Right cardiac atrium (tissue), 5 donors: ENCODE data around the gene IGF2BP3. TPM values are rescaled to one million over a fixed set of nuclear protein-coding genes. Genes with fewer than 3 reads are reported as not detected.

Source experiments
- ATAC-seq, 2 donors: fragments of 200-7000 bp; cut with Tn5 transposase; one replicate each; pipeline versions ENCODE4 v1.8.0 to v1.9.1; 2020; ENCODE audit warnings: moderate library complexity in 2 of 2, mild to moderate bottlenecking in 1 of 2
- DNase-seq, 3 donors: peaks; one replicate each; pipeline ENCODE4 v3.0.0-alpha.2; 2020
- H3K27ac ChIP-seq: one replicate; pipeline ENCODE4 v1.5.1; 2013; ENCODE audit warnings: mild to moderate bottlenecking, low read length, control low read depth, moderate library complexity
- H3K27me3 ChIP-seq: one replicate; pipeline ENCODE4 v1.6.1; 2013; ENCODE audit not compliant: control insufficient read depth, insufficient read depth
- H3K4me1 ChIP-seq: one replicate; pipeline ENCODE4 v1.6.1; 2013; ENCODE audit warnings: low read length; ENCODE audit not compliant: control insufficient read depth, insufficient read depth
- H3K4me3 ChIP-seq: one replicate; pipeline ENCODE4 v1.5.1; 2013; ENCODE audit warnings: low read length, control low read depth
- H3K9me3 ChIP-seq: one replicate; pipeline ENCODE4 v1.6.1; 2013; ENCODE audit warnings: low read length; ENCODE audit not compliant: control insufficient read depth
- WGBS: extraction: QIAGEN DNeasy Blood & Tissue Kit; methylation state at CpG from one replicate; pipeline ENCODE4 v1.1.7; 2013; 5-methylcytosine and 5-hydroxymethylcytosine counted together
- intact Hi-C, 4 donors: fragments of 100-400 bp; cut with DNase I; formaldehyde crosslinking; loops; one replicate each; pipeline versions ENCODE4 v1.11.0 to v1.14.0; 2022 to 2023
- polyA plus RNA-seq: library from polyadenylated mRNA; stranded (reverse); fragments of 200-250 nt; gene quantifications from one replicate; pipeline ENCODE4 v1.2.3, GENCODE V29; 2013
- total RNA-seq, 4 donors: library from RNA; stranded (reverse); fragmentation: NEBNext Ultra II Directional; extraction: Animal tissue kit (Norgen Biotek cat#: 25700); gene quantifications; one replicate each; pipeline ENCODE4 v1.2.1, GENCODE V29; 2021
- donor health status: healthy with polysubstance abuse.
- donor health status: DM: no; HTN: yes; CAD: no.
- donor health status: DM: no; HTN: no; CAD: no.
- donor health status: DM: no; HTN: yes; CAD: no; lungs with severe emphysema.
- donor health status: DM: yes; HTN: yes; CAD: no.

IGF2BP3 gene
- total and polyA plus RNA-seq, 5 donors, result 0.02 to 0.22 (median 0.14) TPM; not detected in 2

- Histone ChIP-seq H3K27ac (no peak overlapping the region), H3K4me3 (no peak overlapping the region), H3K27me3 (peaks cover 8% of the 10 kb centered on the region), H3K9me3 (no peaks in the 10 kb centered on the region), H3K4me1 (no peaks in the 10 kb centered on the region)
- WGBS, result 88% methylated on average over 6 of the region's 6 CpGs
- DNase-seq (no peak), ATAC-seq (no peak)
- intact Hi-C loops, result no loop called here
These were observed 7.9 kb upstream of the IGF2BP3 start for GRCh38 chr7:23477962-23478866.

- Histone ChIP-seq H3K4me3 (no peak overlapping the region), H3K27me3 (peaks cover 8% of the 10 kb centered on the region), H3K9me3 (no peaks in the 10 kb centered on the region), H3K27ac (no peak overlapping the region), H3K4me1 (no peaks in the 10 kb centered on the region)
- no peak for DNase-seq
- WGBS, result 83% methylated on average over 1 of the region's 1 CpG
- no peak for ATAC-seq
- intact Hi-C loops, result no loop called here
These were observed 6.8 kb upstream of the IGF2BP3 start for GRCh38 chr7:23477157-23477499.

GRCh38 chr7:23476286-23477156 is 6.2 kb upstream of the IGF2BP3 start:
- ATAC-seq, result no peak
- no peaks in the 10 kb centered on the region for H3K4me1 ChIP-seq
- no peak overlapping the region for H3K27ac ChIP-seq
- H3K9me3 ChIP-seq, result no peaks in the 10 kb centered on the region
- intact Hi-C loops, result no loop called here
- no peak for DNase-seq
- peaks cover 10% of the 10 kb centered on the region for H3K27me3 ChIP-seq
- H3K4me3 ChIP-seq, result no peak overlapping the region

- H3K9me3 ChIP-seq, result no peaks in the 10 kb centered on the region
- ATAC-seq (no peak), DNase-seq (no peak)
- H3K4me1 ChIP-seq, result no peaks in the 10 kb centered on the region
- peaks cover 10% of the 10 kb centered on the region for H3K27me3 ChIP-seq
- intact Hi-C loops, result no loop called here
- H3K27ac ChIP-seq, result no peak overlapping the region
- H3K4me3 ChIP-seq, result no peak overlapping the region
These were observed 5.2 kb upstream of the IGF2BP3 start for GRCh38 chr7:23475576-23475839.

GRCh38 chr7:23474829-23475575 is 4.7 kb upstream of the IGF2BP3 start:
- Histone ChIP-seq H3K4me3 (no peak overlapping the region), H3K27ac (no peak overlapping the region), H3K9me3 (no peaks in the 10 kb centered on the region), H3K27me3 (peaks cover 10% of the 10 kb centered on the region), H3K4me1 (peaks cover 2% of the 10 kb centered on the region)
- DNase-seq (no peak), ATAC-seq (no peak)
- 5% methylated on average over 15 of the region's 15 CpGs for WGBS
- intact Hi-C loops, result no loop called here

- H3K4me3 ChIP-seq, result peak overlapping the region; percentile 3
- 2% methylated on average over 66 of the region's 66 CpGs for WGBS
- peaks cover 10% of the 10 kb centered on the region for H3K27me3 ChIP-seq
These were observed 4.0 kb upstream of the IGF2BP3 start for GRCh38 chr7:23474094-23474828.

GRCh38 chr7:23473844-23474093 is 3.5 kb upstream of the IGF2BP3 start:
- 3% methylated on average over 23 of the region's 23 CpGs for WGBS
- DNase-seq (peak in 1 of 3 donors; percentile 45), ATAC-seq (peak; percentile 33 to 55)
- no peak overlapping the region for H3K27ac ChIP-seq
- peaks cover 10% of the 10 kb centered on the region for H3K27me3 ChIP-seq
- H3K4me1 ChIP-seq, result peaks cover 2% of the 10 kb centered on the region
- H3K9me3 ChIP-seq, result no peaks in the 10 kb centered on the region
- H3K4me3 ChIP-seq, result no peak overlapping the region
- intact Hi-C loops, result no loop called here

More at GRCh38 chr7:23474094-23474828, 4.0 kb upstream of the IGF2BP3 start:
- no peak overlapping the region for H3K27ac ChIP-seq
- intact Hi-C loops, result no loop called here
- peaks cover 2% of the 10 kb centered on the region for H3K4me1 ChIP-seq
- ATAC-seq, result peak; percentile 83 to 92
- peak; percentile 81 to 87 (median 85) for DNase-seq
- no peaks in the 10 kb centered on the region for H3K9me3 ChIP-seq

GRCh38 chr7:23472956-23473843 is 2.9 kb upstream of the IGF2BP3 start:
- H3K27ac ChIP-seq, result no peak overlapping the region

GRCh38 chr7:23472556-23472955 is 2.3 kb upstream of the IGF2BP3 start:
- Histone ChIP-seq H3K4me3 (no peak overlapping the region), H3K27me3 (peaks cover 7% of the 10 kb centered on the region), H3K4me1 (peaks cover 2% of the 10 kb centered on the region), H3K27ac (no peak overlapping the region), H3K9me3 (no peaks in the 10 kb centered on the region)
- DNase-seq, result no peak
- ATAC-seq, result no peak
- intact Hi-C loops, result no loop called here

More at GRCh38 chr7:23472956-23473843, 2.9 kb upstream of the IGF2BP3 start:
- DNase-seq (no peak), ATAC-seq (no peak)
- Histone ChIP-seq H3K9me3 (no peaks in the 10 kb centered on the region), H3K4me1 (peaks cover 2% of the 10 kb centered on the region), H3K4me3 (no peak overlapping the region), H3K27me3 (peaks cover 7% of the 10 kb centered on the region)
- intact Hi-C loops, result no loop called here
- WGBS, result 17% methylated on average over 16 of the region's 16 CpGs

- WGBS, result 82% methylated on average over 6 of the region's 6 CpGs
- Histone ChIP-seq H3K4me3 (no peak overlapping the region), H3K27ac (no peak overlapping the region), H3K27me3 (peaks cover 7% of the 10 kb centered on the region), H3K9me3 (no peaks in the 10 kb centered on the region), H3K4me1 (peaks cover 2% of the 10 kb centered on the region)
- DNase-seq, result no peak
- no peak for ATAC-seq
- intact Hi-C loops, result no loop called here
These were observed 1.8 kb upstream of the IGF2BP3 start for GRCh38 chr7:23472046-23472445.
